Measurements from ENCODE around the gene REL.

The REL gene

GRCh38 chr2:60938301-60938700 is 56.9 kb downstream of the REL start:
- TF ChIP-seq CTCF (IDR thresholded peaks at IDR 0.05; ENCODE audit: borderline replicate concordance, insufficient read depth, low read depth, low read length), result no peak
- no peak overlapping the region for H3K4me3 ChIP-seq (ENCODE audit: low read depth, low read length)

GRCh38 chr2:60939622-60940021 is 58.2 kb downstream of the REL start:
- no peak overlapping the region for H3K4me3 ChIP-seq (ENCODE audit: low read depth, low read length)
- TF ChIP-seq CTCF (IDR thresholded peaks at IDR 0.05; ENCODE audit: borderline replicate concordance, insufficient read depth, low read depth, low read length), result no peak

GRCh38 chr2:60945341-60945740 is 64.0 kb downstream of the REL start:
- no peak overlapping the region for H3K4me3 ChIP-seq (ENCODE audit: low read depth, low read length)
- TF ChIP-seq CTCF (IDR thresholded peaks at IDR 0.05; ENCODE audit: borderline replicate concordance, insufficient read depth, low read depth, low read length), result no peak

- H3K4me3 ChIP-seq (ENCODE audit: low read depth, low read length), result no peak overlapping the region
- TF ChIP-seq CTCF (IDR thresholded peaks at IDR 0.05; ENCODE audit: borderline replicate concordance, insufficient read depth, low read depth, low read length), result no peak
Measured at GRCh38 chr2:60947056-60947455, 65.7 kb downstream of the REL start.

- H3K4me3 ChIP-seq (ENCODE audit: low read depth, low read length), result no peak overlapping the region
- TF ChIP-seq CTCF (IDR thresholded peaks at IDR 0.05; ENCODE audit: borderline replicate concordance, insufficient read depth, low read depth, low read length), result no peak
Measured at GRCh38 chr2:60948161-60948560, 66.8 kb downstream of the REL start.

- TF ChIP-seq CTCF (IDR thresholded peaks at IDR 0.05; ENCODE audit: borderline replicate concordance, insufficient read depth, low read depth, low read length), result no peak
- no peak overlapping the region for H3K4me3 ChIP-seq (ENCODE audit: low read depth, low read length)
Measured at GRCh38 chr2:60948926-60949579, 67.7 kb downstream of the REL start.

- H3K4me3 ChIP-seq (ENCODE audit: low read depth, low read length), result no peak overlapping the region
- no peak for TF ChIP-seq CTCF (IDR thresholded peaks at IDR 0.05; ENCODE audit: borderline replicate concordance, insufficient read depth, low read depth, low read length)
Measured at GRCh38 chr2:60954139-60954538, 72.8 kb downstream of the REL start.
